ENCODE data around the gene TGFBR1.

The TGFBR1 gene

DNA sequence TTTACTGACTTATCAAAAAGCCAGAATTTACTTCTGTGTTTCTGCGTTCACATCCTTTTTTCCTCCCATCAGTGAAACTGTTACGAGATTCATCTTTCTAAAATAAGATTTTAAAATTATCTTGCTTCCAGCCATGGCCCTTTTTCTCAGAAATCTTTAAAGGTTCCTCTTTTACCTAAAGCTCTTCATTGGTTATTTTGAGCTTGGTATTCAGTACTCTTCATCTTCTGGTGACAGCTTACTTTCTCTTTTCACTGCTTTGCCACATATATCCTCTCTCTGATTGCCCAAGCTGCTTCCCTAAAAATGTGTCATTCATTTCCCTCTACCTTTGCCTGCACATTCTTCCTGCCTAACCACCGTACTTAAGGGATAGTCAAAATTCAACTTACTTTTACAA, 32.3 kb downstream of the TGFBR1 start:
- DNase-seq (ENCODE audit: low read depth in 2 of 2) = no peak

GRCh38 chr9:99137891-99138290, 33.0 kb downstream of the TGFBR1 start:
- no peak for DNase-seq (ENCODE audit: low read depth in 2 of 2)

- no peak for DNase-seq (ENCODE audit: low read depth in 2 of 2)
These were observed 33.7 kb downstream of the TGFBR1 start for GRCh38 chr9:99138424-99139284.

DNA sequence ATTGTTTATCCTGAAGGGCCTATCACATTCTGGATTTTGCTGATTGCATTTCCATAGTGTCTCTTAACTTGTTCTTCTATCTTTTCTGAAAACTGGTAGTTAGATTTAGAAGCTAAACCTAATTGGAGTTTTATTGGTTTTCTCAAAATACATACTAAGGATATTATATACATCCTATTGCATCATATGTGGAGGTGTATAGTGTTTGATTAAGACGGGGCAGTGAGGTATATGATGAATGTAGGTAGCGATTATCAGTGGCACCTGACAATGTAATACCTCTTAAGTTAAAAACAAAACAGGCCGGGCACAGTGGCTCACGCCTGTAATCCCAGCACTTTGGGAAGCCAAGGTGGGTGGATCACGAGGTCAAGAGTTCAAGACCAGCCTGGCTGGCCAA, 35.0 kb downstream of the TGFBR1 start:
- DNase-seq (ENCODE audit: low read depth in 2 of 2) = no peak

- DNase-seq (ENCODE audit: low read depth in 2 of 2) = peak in 1 of 2 experiments; percentile 28
These were observed 35.9 kb downstream of the TGFBR1 start for GRCh38 chr9:99140685-99141314.

DNA sequence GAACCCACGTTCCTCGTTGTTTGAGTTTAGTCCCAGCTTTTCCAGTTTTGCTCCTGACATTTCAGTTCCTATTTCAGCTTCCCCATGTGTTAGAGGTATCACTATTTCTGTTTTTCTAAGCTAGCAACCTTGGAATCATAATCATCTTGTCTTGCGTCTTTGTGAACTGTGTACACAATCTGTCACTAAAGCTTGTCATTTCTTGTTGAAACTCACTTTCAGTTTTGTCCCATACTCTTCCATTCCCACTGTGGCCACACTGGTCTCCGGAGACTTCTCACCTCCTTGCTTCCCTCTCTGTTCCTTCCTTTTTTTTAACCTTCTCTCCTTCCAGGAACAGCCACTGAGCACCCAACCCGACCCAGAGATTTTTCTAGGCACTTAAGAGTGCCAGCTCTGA, 36.9 kb downstream of the TGFBR1 start:
- DNase-seq (ENCODE audit: low read depth in 2 of 2) = no peak

DNA sequence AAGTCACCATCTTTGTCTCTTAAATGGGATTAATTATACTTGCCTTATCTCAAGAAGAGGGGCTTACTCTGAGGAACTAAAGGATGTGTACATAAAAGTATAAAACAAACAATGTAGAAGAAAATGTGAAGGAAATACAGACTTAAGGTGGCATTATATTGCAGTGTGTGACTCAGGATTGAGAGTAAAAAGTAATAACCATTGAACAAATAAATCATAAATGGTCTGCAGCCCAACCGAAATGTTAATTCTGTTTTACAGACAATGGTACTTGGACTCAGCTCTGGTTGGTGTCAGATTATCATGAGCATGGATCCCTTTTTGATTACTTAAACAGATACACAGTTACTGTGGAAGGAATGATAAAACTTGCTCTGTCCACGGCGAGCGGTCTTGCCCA, 37.4 kb downstream of the TGFBR1 start:
- DNase-seq (ENCODE audit: low read depth in 2 of 2) = no peak

DNA sequence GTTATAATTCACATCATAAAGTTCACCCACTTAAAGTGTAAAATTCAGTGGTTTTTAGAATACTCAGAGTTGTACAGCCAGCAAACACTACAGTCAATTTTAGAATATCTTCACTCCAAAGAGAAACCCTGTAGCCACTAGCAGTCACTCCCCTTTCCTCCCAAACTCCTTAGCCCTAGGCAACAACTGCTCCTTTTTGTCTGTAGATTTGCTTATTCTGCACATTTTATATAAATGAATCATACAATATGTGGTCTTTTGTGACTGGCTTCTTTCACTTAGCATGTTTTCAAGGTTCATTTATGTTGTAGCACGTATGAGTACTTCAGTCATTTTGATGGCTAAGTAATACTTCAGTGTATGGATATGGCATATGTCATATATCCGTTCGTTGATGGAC, 38.7 kb downstream of the TGFBR1 start:
- DNase-seq (ENCODE audit: low read depth in 2 of 2) = no peak

DNA sequence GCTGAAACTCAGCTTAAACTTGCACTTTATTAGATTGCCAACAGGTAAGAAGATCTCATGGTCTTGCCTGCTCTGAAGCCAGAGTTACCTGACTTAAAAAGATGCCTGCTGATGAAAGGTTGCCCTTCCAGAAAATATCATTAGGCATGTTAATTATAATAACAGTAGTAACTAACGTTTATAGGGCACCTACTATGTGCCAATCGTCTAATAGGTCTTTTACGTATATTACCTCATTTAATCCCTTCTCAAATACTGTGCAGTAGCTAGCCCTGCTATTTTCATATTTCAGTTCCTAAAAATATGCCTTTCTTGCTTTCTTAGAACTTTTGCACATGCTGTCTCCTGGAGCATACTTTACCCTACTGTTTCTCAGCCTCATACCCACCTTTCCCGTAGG, 40.1 kb downstream of the TGFBR1 start:
- DNase-seq (ENCODE audit: low read depth in 2 of 2) = no peak

DNA sequence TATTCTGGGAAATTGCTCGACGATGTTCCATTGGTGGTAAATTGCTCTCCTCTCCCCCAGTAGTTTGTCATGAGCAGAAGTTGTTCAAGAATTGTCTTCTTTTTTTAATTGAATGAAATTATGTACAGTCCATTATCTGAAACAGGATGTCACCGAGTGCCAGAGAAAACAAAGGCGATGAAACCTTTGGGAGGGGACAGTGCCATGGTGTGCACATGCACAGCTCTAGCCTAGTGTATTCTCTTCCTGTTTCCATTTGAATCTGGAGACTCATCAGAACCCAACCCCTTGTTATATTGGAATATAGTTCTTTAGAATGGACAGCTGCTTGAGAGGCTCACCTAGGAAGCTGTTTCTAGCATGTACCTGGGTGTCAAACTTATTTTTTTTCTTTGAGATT, 41.7 kb downstream of the TGFBR1 start:
- DNase-seq (ENCODE audit: low read depth in 2 of 2) = no peak

- no peak for DNase-seq (ENCODE audit: low read depth in 2 of 2)
These were observed 42.3 kb downstream of the TGFBR1 start for GRCh38 chr9:99147177-99147576.

GRCh38 chr9:99150451-99151171, 45.7 kb downstream of the TGFBR1 start:
- DNase-seq (ENCODE audit: low read depth in 2 of 2) = no peak

DNA sequence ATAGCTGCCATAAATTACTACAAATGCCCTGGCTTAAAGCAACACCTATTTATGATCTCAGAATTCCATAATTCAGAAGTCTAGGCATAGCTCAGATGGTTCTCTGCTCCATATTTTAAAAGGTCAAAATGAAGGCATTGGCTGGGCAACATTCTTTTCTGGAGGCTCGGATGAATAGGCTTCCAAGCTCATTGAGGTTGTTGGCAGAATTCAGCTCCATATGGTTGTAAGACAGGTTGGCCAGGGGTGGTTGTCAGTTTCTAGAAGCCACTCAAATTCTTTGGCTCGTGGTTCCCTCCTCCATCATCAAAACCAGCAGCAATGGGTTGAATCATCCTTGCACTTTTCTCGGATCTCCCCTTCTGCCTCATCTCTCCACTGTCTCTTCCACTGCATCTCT, 49.4 kb downstream of the TGFBR1 start:
- no peak for DNase-seq (ENCODE audit: low read depth in 2 of 2)

GRCh38 chr9:99155736-99156135, 50.8 kb downstream of the TGFBR1 start:
- no peak for DNase-seq (ENCODE audit: low read depth in 2 of 2)

GRCh38 chr9:99158629-99159028, 53.7 kb downstream of the TGFBR1 start:
- no peak for DNase-seq (ENCODE audit: low read depth in 2 of 2)

DNA sequence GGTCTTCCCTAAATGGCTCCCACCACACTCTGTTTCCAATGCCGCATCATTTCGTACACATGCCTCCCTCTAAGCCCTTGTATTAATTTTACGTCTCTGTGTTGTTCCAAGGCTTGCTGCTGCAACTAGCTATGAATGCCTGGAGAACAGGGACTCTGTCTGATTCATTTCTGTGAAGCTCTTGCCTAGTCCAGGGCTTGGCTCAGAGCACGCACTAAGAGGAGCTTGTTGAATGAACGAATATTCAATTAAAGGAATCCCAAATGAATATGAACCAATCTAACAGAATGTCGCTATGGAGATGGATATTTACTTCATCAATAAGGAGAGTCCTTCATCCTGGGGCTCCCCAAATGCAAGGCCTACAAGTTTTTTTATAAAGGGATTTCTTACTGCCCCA, 55.3 kb downstream of the TGFBR1 start:
- no peak for DNase-seq (ENCODE audit: low read depth in 2 of 2)

DNA sequence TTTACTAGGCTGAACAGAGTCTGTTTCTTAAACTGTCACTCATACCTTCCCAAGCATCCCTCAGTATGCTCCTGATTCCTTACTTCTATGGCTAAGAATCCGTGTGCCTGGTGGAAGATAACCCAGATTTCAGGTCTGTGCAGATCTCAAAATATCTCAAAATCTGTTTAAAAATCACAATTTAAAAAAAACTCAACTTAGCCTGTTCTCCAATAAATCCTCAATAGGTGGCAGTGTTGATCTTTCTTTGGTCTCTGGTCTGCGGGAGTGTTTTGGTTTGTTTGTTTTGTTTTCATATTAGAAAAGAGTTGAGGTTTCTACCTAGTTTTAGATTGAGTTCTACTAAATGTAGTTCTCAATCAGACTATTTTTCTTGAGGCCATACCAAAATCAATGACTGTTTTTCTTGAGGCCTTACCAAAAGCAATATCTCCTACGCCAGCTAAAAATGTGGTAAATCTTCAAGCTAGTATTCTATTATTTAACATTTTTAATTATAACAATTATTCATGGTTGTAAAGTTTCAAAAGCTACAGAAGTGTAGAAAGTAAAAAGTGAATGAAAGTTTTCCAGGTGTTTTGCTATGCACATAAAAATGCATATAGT, 57.9 kb downstream of the TGFBR1 start:
- DNase-seq (ENCODE audit: low read depth in 2 of 2) = no peak

DNA sequence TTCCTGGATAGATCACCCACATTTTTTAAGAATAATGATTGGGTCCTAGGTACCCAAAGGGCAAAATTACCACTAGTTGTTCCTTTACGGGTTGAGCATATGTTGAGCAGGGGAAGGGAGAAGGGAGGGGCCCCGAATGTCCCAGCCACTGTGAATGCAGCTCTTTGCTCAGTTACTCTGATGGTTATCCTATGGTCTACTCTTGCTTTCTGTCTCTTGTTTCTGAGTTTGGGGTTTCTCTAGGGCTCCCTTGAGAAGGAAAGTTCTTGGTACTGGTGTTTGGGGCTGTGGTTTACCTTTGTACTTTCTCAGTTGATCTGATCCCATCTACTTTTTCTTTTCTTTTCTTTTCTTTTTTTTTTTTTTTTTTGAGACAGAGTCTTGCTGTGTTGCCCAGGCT, 61.2 kb downstream of the TGFBR1 start:
- no peak for DNase-seq (ENCODE audit: low read depth in 2 of 2)

- no peak for DNase-seq (ENCODE audit: low read depth in 2 of 2)
These were observed 62.2 kb downstream of the TGFBR1 start for GRCh38 chr9:99167119-99167518.

GRCh38 chr9:99167694-99168093, 62.8 kb downstream of the TGFBR1 start:
- no peak for DNase-seq (ENCODE audit: low read depth in 2 of 2)

- no peak for DNase-seq (ENCODE audit: low read depth in 2 of 2)
These were observed 64.2 kb downstream of the TGFBR1 start for GRCh38 chr9:99169086-99169485.

- no peak for DNase-seq (ENCODE audit: low read depth in 2 of 2)
These were observed 65.3 kb downstream of the TGFBR1 start for GRCh38 chr9:99169982-99170761.

Data from fibroblast of skin of left biceps (primary cell).